PC-9 (cell line): ENCODE measurements around the gene CEACAM6.

Experiments used
- CTCF ChIP-seq: fragments of 200-600 bp; sonication (generic); conservative IDR thresholded peaks from 2 replicates; pipeline ENCODE4 v1.6.1; 2017; ENCODE audit warnings: mixed run types, antibody characterized with exemption, mild to moderate bottlenecking, moderate library complexity
- EZH2 ChIP-seq: fragments of 200-600 bp; sonication (generic); IDR thresholded peaks from 2 replicates; pipeline ENCODE4 v1.8.0; 2017; ENCODE audit warnings: antibody characterized with exemption, low read depth

- TF ChIP-seq CTCF (no peak), EZH2 (no peak)
Measured at GRCh38 chr19:41707871-41708371, 47.4 kb upstream of the CEACAM6 start.
